GM12892 (cell line): ENCODE measurements around the gene DISP2.

ENCODE experiments used
- POLR2A ChIP-seq: IDR thresholded peaks from 2 replicates; pipeline ENCODE4 v1.6.1; 2011; ENCODE audit warnings: low read depth, low read length, control low read depth
- POLR2AphosphoS5 ChIP-seq: IDR thresholded peaks from 2 replicates; pipeline ENCODE4 v1.6.1; 2011; ENCODE audit warnings: low read depth, low read length, control low read depth
- TAF1 ChIP-seq: IDR thresholded peaks from 2 replicates; pipeline ENCODE4 v1.6.1; 2011; ENCODE audit warnings: low read depth, mild to moderate bottlenecking, control low read depth, low read length, borderline replicate concordance

- TF ChIP-seq POLR2A, result no peak
- TF ChIP-seq POLR2AphosphoS5, result no peak
- TF ChIP-seq TAF1, result no peak
These were observed 24.0 kb upstream of the DISP2 start for GRCh38 chr15:40333922-40334492.
